Measurements from ENCODE around the gene EPGN. TPM values are rescaled to one million over a fixed set of nuclear protein-coding genes. Genes with fewer than 3 reads are reported as not detected.

EPGN gene
- total and polyA plus RNA-seq, 2 donors (not counting 1 experiment from before 2014, with no cell fraction given): 0.32 TPM; not detected in 1

GRCh38 chr4:74320559-74321118 is 12.4 kb downstream of the EPGN start:
- H3K4me3 Mint-ChIP-seq: no peak overlapping the region
- peaks cover 0 to 10% (median 4%) of the 10 kb centered on the region in 4 experiments for H3K27me3 ChIP-seq (replicated peaks in 1 of 4; ENCODE audit: control extremely low read depth in 1 of 4, control insufficient read depth in 3 of 4, insufficient read depth in 4 of 4, low read length in 3 of 4)
- H3K9me3 ChIP-seq (ENCODE audit: control extremely low read depth in 1 of 3, control insufficient read depth in 2 of 3, insufficient read depth in 1 of 3, low read length in 2 of 3): no peaks in the 10 kb centered on the region
- POLR2A ChIA-PET: interaction anchor here (0.7 kb wide), 1 partner anchor 12 kb away, joined by 3 read pairs; no protein-coding TSS in a partner anchor
- TF ChIP-seq EZH2 (IDR thresholded peaks at IDR 0.05; ENCODE audit: borderline replicate concordance, insufficient read depth, low read depth, low read length, poor library complexity, severe bottlenecking) (no peak), CTCF (IDR thresholded peaks at IDR 0.05) (peak; percentile 31)
- no peak overlapping the region for H2AFZ ChIP-seq (ENCODE audit: insufficient read depth, low read depth, low read length, poor library complexity, severe bottlenecking)
- H4K20me1 ChIP-seq (ENCODE audit: control insufficient read depth, insufficient read depth, low read length, poor library complexity, severe bottlenecking): no peaks in the 10 kb centered on the region
- DNase-seq: peak; percentile 31
- H3K27me3 Mint-ChIP-seq: peaks cover 26% of the 10 kb centered on the region
- CTCF ChIA-PET: interaction anchor here (1.0 to 1.8 kb wide), 8 partner anchors 14 to 355 kb away, joined by 3 to 9 read pairs (median 4); no protein-coding TSS in a partner anchor
- no peaks in the 10 kb centered on the region for H3K4me1 Mint-ChIP-seq
- H3K4me2 ChIP-seq (replicated peaks; ENCODE audit: low read depth, low read length, poor library complexity, severe bottlenecking): no peak overlapping the region
- intact Hi-C loops (cut with micrococcal nuclease): loop anchor here (1.0 kb wide), 1 partner anchor 355 kb away; no protein-coding TSS in a partner anchor
- H3K4me3 ChIP-seq (ENCODE audit: control extremely low read depth in 1 of 5, extremely low read depth in 1 of 5, insufficient read depth in 1 of 5, low read depth in 2 of 5, low read length in 4 of 5): no peak overlapping the region
- H3K4me1 ChIP-seq (ENCODE audit: control insufficient read depth in 2 of 2, insufficient read depth in 2 of 2, low read length in 2 of 2): no peaks in the 10 kb centered on the region
- H3K9me3 Mint-ChIP-seq (ENCODE audit: insufficient read depth): no peaks in the 10 kb centered on the region
- H3K9ac ChIP-seq (ENCODE audit: low read length): no peak overlapping the region
- no peak overlapping the region for H3K27ac ChIP-seq (ENCODE audit: low read length in 2 of 2)
- H3K79me2 ChIP-seq (ENCODE audit: control insufficient read depth, insufficient read depth, low read length): no peaks in the 10 kb centered on the region
- WGBS (ENCODE audit: insufficient coverage): 22% methylated on average over 3 of the region's 4 CpGs
- H3K36me3 ChIP-seq (replicated peaks in 1 of 2; ENCODE audit: control extremely low read depth in 1 of 2, control insufficient read depth in 1 of 2, extremely low read depth in 1 of 2, insufficient read depth in 2 of 2, low read length in 1 of 2): no peaks in the 10 kb centered on the region
- peak; percentile 24 for ATAC-seq (ENCODE audit: low read depth)
- no peak overlapping the region for H3K27ac Mint-ChIP-seq

DNA sequence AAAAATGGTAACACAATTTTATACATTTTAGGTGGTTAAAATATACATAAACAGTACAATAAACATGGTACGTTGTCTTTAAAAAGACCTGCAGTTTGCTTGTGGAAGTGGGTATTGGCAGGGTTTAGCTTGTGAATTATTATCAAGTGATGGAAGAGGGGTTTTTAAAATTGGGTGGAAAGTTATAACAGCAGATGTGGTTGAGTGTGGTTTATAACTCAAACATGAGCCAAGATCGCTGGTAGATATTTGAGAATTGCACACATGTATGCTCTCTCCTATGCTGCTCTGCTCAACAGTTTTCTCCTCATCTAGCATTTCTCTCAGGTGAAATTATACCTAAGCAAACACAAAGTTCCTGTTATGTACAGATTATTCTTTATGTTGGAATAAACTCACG is 14.0 kb downstream of the EPGN start:
- H3K4me3 ChIP-seq (ENCODE audit: control extremely low read depth in 1 of 5, extremely low read depth in 1 of 5, insufficient read depth in 1 of 5, low read depth in 2 of 5, low read length in 4 of 5): no peak overlapping the region
- no peaks in the 10 kb centered on the region for H3K9me3 ChIP-seq (ENCODE audit: control extremely low read depth in 1 of 3, control insufficient read depth in 2 of 3, insufficient read depth in 1 of 3, low read length in 2 of 3)
- Mint-ChIP-seq H3K4me3 (no peak overlapping the region), H3K27me3 (peaks cover 26% of the 10 kb centered on the region), H3K9me3 (ENCODE audit: insufficient read depth) (no peaks in the 10 kb centered on the region), H3K27ac (no peak overlapping the region), H3K4me1 (no peaks in the 10 kb centered on the region)
- intact Hi-C loops (cut with micrococcal nuclease): no loop called here
- H3K27ac ChIP-seq (ENCODE audit: low read length in 2 of 2): no peak overlapping the region
- H3K9ac ChIP-seq (ENCODE audit: low read length): no peak overlapping the region
- H4K20me1 ChIP-seq (ENCODE audit: control insufficient read depth, insufficient read depth, low read length, poor library complexity, severe bottlenecking): no peaks in the 10 kb centered on the region
- H3K79me2 ChIP-seq (ENCODE audit: control insufficient read depth, insufficient read depth, low read length): no peaks in the 10 kb centered on the region
- ATAC-seq (ENCODE audit: low read depth) (no peak), DNase-seq (no peak)
- H2AFZ ChIP-seq (ENCODE audit: insufficient read depth, low read depth, low read length, poor library complexity, severe bottlenecking): no peak overlapping the region
- no peaks in the 10 kb centered on the region for H3K4me1 ChIP-seq (ENCODE audit: control insufficient read depth in 2 of 2, insufficient read depth in 2 of 2, low read length in 2 of 2)
- CTCF ChIA-PET: interaction anchor here (1.2 to 1.8 kb wide), 2 partner anchors 209 to 354 kb away, joined by 3 to 5 read pairs; no protein-coding TSS in a partner anchor
- H3K4me2 ChIP-seq (replicated peaks; ENCODE audit: low read depth, low read length, poor library complexity, severe bottlenecking): no peak overlapping the region
- H3K36me3 ChIP-seq (replicated peaks in 1 of 2; ENCODE audit: control extremely low read depth in 1 of 2, control insufficient read depth in 1 of 2, extremely low read depth in 1 of 2, insufficient read depth in 2 of 2, low read length in 1 of 2): no peaks in the 10 kb centered on the region
- POLR2A ChIA-PET: no interaction called here
- peaks cover 0 to 10% (median 8%) of the 10 kb centered on the region in 4 experiments for H3K27me3 ChIP-seq (replicated peaks in 1 of 4; ENCODE audit: control extremely low read depth in 1 of 4, control insufficient read depth in 3 of 4, insufficient read depth in 4 of 4, low read length in 3 of 4)
- TF ChIP-seq CTCF (IDR thresholded peaks at IDR 0.05) (no peak), EZH2 (IDR thresholded peaks at IDR 0.05; ENCODE audit: borderline replicate concordance, insufficient read depth, low read depth, low read length, poor library complexity, severe bottlenecking) (no peak)
- WGBS (ENCODE audit: insufficient coverage): no CpG with 5 or more reads among the region's 3 CpGs

All from B cell (primary cell).